ENCODE data around the gene CCR9.

GRCh38 chr3:45872569-45872968, 13.8 kb upstream of the CCR9 start:
- no peak for TF ChIP-seq EZH2 (IDR thresholded peaks at IDR 0.05)
- no peak for TF ChIP-seq CTCF (IDR thresholded peaks at IDR 0.05)
